Transverse colon (tissue), 4 donors: ENCODE data around the gene NDUFV1. TPM values are rescaled to one million over a fixed set of nuclear protein-coding genes. Genes with fewer than 3 reads are reported as not detected.
"Not testable (repeated sequence)": the region's sequence is repeated elsewhere in the genome, so short reads cannot be mapped to it uniquely, and the experiment has no call there.

ENCODE experiments used
- DNase-seq: peaks from one replicate; pipeline ENCODE4 v3.0.0-alpha.2; 2019
- H3K27ac ChIP-seq, 4 donors: fragments of 200-600 bp; sonication (generic); 2 replicates each; pipeline ENCODE4 v1.5.1; 2016 to 2018; ENCODE audit warnings: inconsistent platforms in 4 of 4
- H3K27me3 ChIP-seq: fragments of 200-600 bp; sonication (generic); 2 replicates; pipeline ENCODE4 v1.5.1; 2017; ENCODE audit warnings: inconsistent platforms
- H3K36me3 ChIP-seq, 4 donors: fragments of 200-600 bp; sonication (generic); 2 replicates each; pipeline ENCODE4 v1.5.1; 2017 to 2019; ENCODE audit warnings: inconsistent platforms in 4 of 4
- H3K4me1 ChIP-seq, 4 donors: fragments of 200-600 bp; sonication (generic); 2 replicates each; pipeline ENCODE4 v1.5.1; 2017 to 2020; ENCODE audit warnings: inconsistent platforms in 4 of 4
- H3K4me3 ChIP-seq, 4 donors: fragments of 200-600 bp; sonication (generic); 1 replicate in 1 of 4; 2 replicates in 3 of 4; pipeline versions ENCODE4 v1.5.1 to v1.6.1; 2017 to 2019; ENCODE audit warnings: inconsistent platforms in 4 of 4
- H3K9me3 ChIP-seq, 2 donors: fragments of 200-600 bp; sonication (generic); 2 replicates each; pipeline ENCODE4 v1.5.1; 2017 to 2019; ENCODE audit warnings: inconsistent platforms in 2 of 2
- CTCF ChIP-seq, 5 experiments: fragments of 200-600 bp in 3 of 5; fragments of 450-650 bp in 2 of 5; sonication (generic) in 3 of 5; IDR thresholded peaks; 1 replicate in 2 of 5; 2 replicates in 3 of 5; pipeline ENCODE4 v1.5.1; 2016 to 2017; ENCODE audit warnings: antibody characterized with exemption in 5 of 5, inconsistent platforms in 3 of 5, mild to moderate bottlenecking in 2 of 5, moderate library complexity in 1 of 5
- EP300 ChIP-seq: sonication (generic); formaldehyde crosslinking; IDR thresholded peaks from one replicate; pipeline ENCODE4 v1.6.1; 2017; ENCODE audit warnings: antibody characterized with exemption, low read depth
- POLR2A ChIP-seq: fragments of 450-650 bp; IDR thresholded peaks from one replicate; pipeline ENCODE4 v1.6.1; 2016; ENCODE audit warnings: antibody characterized with exemption, mild to moderate bottlenecking, moderate library complexity
- POLR2AphosphoS5 ChIP-seq, 3 donors: sonication (generic); formaldehyde crosslinking; IDR thresholded peaks; one replicate each; pipeline ENCODE4 v1.6.1; 2016; ENCODE audit warnings: antibody characterized with exemption in 3 of 3
- WGBS, 2 donors: methylation state at CpG; one replicate each; pipeline ENCODE4 v1.1.5; 2018; ENCODE audit warnings: low coverage in 1 of 2; 5-methylcytosine and 5-hydroxymethylcytosine counted together
- in situ Hi-C, 4 donors: fragments of 200-750 bp; cut with MboI; loops; one replicate each; pipeline versions ENCODE4 v1.15.0 to v1.15.1; 2017; ENCODE audit warnings: low sequenced_read_pairs in 3 of 4, low pct_ligation_motif_present in 1 of 4, low pct_unique_long_range_greater_than_20kb in 1 of 4
- intact Hi-C: fragments of 100-400 bp; cut with DNase I; formaldehyde crosslinking; loops from one replicate; pipeline ENCODE4 v1.15.1; 2023; ENCODE audit warnings: low total_unique reads
- total RNA-seq, 4 donors: library from RNA; depleted of rRNA; stranded (reverse); fragments of >200 nt; gene quantifications; one replicate each; pipeline ENCODE4 v1.1.0, GENCODE V29; 2016

The NDUFV1 gene
- total RNA-seq, 4 donors from 2014 or later, result 421 to 762 (median 554) TPM

DNA sequence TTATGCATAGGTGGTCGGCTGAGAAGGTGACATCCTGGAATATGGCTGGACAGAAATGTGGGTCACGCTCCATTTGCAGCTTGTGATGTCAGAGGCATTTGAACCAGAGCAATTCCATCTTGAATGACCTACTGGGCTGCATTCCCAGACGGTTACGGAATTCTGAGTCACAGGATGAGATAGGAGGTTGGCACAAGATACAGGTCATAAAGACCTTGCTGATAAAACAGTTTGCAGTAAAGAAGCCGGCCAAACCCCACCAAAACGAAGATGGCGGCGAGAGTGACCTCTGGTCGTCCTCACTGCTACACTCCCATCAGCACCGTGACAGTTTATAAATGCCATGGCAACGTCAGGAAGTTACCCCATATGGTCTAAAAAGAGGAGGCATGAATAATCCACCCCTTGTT is 43.0 kb upstream of the NDUFV1 start:
- H3K9me3 ChIP-seq, intact Hi-C loops, H3K27me3 ChIP-seq, H3K36me3 ChIP-seq, H3K4me3 ChIP-seq, in situ Hi-C loops: not testable (repeated sequence)
- 49 to 50% methylated on average over 5 to 11 of the region's 11 CpGs for WGBS, 2 donors
- Histone ChIP-seq H3K27ac (peak overlapping the region in 2 of 4 donors; percentile 2 to 42), H3K4me1 (peaks cover 0 to 19% (median 4%) of the 10 kb centered on the region in 4 donors)
- peak; percentile 71 for DNase-seq
- peak in 2 of 3 donors; percentile 37 to 38 for TF ChIP-seq POLR2AphosphoS5 (IDR thresholded peaks at IDR 0.05)

- Histone ChIP-seq H3K4me3 (no peak overlapping the region), H3K4me1 (peaks cover 0 to 14% (median 3%) of the 10 kb centered on the region in 4 donors), H3K27ac (peak overlapping the region in 1 of 4 donors; percentile 2), H3K36me3 (no peaks in the 10 kb centered on the region), H3K27me3 (no peaks in the 10 kb centered on the region), H3K9me3 (no peaks in the 10 kb centered on the region)
- intact Hi-C loops (no loop called here), in situ Hi-C loops (no loop called here)
- no peak for DNase-seq
- TF ChIP-seq POLR2AphosphoS5 (IDR thresholded peaks at IDR 0.05) (no peak), EP300 (no peak), POLR2A (no peak), CTCF (IDR thresholded peaks at IDR 0.05) (no peak)
- WGBS, 2 donors, result 49 to 87% methylated on average over 2 to 4 of the region's 4 CpGs
Measured at GRCh38 chr11:67564230-67564629, 42.5 kb upstream of the NDUFV1 start.

DNA sequence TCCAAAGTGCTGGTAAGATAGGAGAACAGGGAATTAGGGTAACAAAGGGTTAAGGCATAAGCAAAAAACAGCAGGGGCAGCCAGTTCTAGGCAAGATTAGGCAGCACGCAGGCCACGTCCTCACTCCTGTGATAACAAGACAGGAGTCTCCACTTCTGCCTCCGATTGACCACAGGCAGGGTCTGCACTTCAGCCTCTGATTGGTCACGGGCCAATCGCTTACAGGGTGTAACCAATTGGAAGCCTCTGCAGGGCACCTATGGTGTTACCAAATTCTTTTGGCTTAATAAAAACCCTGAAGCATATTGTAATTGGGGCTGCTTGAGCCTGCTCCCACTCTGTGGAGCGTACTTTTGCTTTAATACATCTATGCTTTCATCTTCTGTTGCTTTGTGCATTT is 35.3 kb upstream of the NDUFV1 start:
- Histone ChIP-seq H3K27me3 (peaks cover 4% of the 10 kb centered on the region), H3K9me3 (no peaks in the 10 kb centered on the region), H3K36me3 (no peaks in the 10 kb centered on the region), H3K4me1 (peaks cover 0 to 6% (median 0%) of the 10 kb centered on the region in 4 donors), H3K27ac (no peak overlapping the region), H3K4me3 (no peak overlapping the region)
- in situ Hi-C loops (no loop called here), intact Hi-C loops (no loop called here)
- TF ChIP-seq CTCF (IDR thresholded peaks at IDR 0.05) (no peak), POLR2A (no peak), EP300 (no peak), POLR2AphosphoS5 (IDR thresholded peaks at IDR 0.05) (no peak)
- no peak for DNase-seq
- WGBS, 2 donors, result 50 to 66% methylated on average over 2 to 6 of the region's 6 CpGs

GRCh38 chr11:67572305-67572704 is 34.4 kb upstream of the NDUFV1 start:
- H3K27ac ChIP-seq, result no peak overlapping the region
- in situ Hi-C loops, result no loop called here
- TF ChIP-seq POLR2A (no peak), POLR2AphosphoS5 (IDR thresholded peaks at IDR 0.05) (no peak), CTCF (IDR thresholded peaks at IDR 0.05) (no peak), EP300 (no peak)
- H3K4me1 ChIP-seq, result peaks cover 0 to 6% (median 0%) of the 10 kb centered on the region in 4 donors
- DNase-seq, result no peak
- no peaks in the 10 kb centered on the region for H3K36me3 ChIP-seq
- H3K9me3 ChIP-seq, result no peaks in the 10 kb centered on the region
- no peak overlapping the region for H3K4me3 ChIP-seq
- WGBS, 2 donors, result 9 to 11% methylated on average over 4 to 5 of the region's 5 CpGs
- intact Hi-C loops, result no loop called here
- peaks cover 4% of the 10 kb centered on the region for H3K27me3 ChIP-seq
